Nucleus accumbens (tissue), 56 donors: ENCODE data around the gene LRRC7.
"Not testable (repeated sequence)": the region's sequence is repeated elsewhere in the genome, so short reads cannot be mapped to it uniquely, and the experiment has no call there.

ENCODE experiments used
- DNase-seq, 56 donors: peaks; one replicate each; lab custom pipeline; 2025; lab: John Stamatoyannopoulos, UW

Gene LRRC7

DNA sequence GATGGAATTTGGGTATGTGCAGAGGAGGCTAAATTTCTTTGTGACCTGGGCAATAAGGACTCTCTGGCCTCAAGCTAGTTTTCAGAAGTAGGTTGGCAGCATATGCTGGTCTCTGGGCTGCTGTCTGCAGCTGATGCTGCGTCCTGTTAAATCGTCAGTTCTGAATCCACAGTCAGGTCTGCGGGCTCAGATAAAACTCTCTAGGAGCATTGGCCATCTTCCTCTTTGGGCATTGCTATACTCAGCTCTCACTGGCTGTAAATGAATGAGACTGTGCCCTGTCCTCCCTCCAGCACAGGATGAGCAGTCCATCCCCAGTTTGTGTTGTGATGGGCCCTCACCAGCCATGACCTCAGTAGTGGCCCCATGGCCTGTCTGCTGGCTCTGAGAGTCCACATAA lies 365.0 kb downstream of the LRRC7 start:
- no peak for DNase-seq

DNA sequence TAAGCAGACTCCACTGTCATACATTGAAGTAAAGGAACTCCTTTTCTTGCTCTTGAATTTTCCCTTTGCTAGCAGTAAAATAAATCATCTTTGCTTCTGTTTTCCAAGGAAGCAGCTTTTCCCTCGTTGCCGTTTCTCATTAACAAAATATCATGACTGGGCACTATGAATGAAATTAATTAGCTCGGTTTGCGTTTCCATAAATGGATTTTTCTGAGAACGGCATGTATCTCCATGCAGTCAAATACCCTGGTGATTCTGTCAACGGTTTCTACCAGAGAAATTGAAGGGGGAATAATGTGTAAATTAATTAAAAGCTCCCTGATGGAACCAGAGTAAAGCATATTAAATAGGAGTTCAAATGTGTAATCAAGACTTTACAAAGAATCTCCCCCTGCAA lies 372.5 kb downstream of the LRRC7 start:
- DNase-seq = no peak

DNA sequence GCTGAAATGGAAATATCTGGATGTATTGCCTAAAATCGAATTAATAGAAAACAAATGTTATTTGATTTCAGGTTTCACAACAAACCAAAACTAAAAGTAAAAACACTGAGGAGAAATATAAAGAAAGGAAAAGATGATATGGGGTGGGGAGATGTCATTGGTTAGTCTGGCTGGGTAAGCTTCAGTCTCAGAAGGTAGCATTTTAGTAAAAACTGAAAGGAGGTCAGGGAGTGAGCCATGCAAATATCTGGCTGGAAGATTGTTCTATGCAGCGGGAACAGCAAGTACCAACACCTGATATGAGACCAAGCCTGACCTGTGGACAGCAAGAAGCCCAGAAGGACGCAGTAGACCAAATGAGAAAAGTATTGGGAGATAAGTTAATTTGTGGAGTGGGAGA lies 373.1 kb downstream of the LRRC7 start:
- DNase-seq = no peak

DNA sequence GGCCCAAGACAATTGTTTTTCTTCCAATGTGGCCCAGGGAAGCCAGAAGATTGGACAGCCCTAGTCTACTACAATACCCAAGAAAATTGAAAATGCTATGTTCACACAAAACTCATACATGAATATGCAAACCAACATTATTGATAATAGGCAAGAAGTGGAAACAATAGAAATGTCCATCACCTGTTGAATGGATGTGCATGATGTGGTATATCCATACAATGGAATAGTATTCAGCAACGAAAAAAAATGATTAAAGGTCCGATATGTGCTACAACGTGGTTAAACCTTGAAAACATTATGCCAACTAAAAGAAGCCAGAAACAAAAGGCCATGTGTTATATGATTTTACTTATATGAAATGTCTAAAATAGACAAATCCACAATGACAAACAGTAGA lies 375.3 kb downstream of the LRRC7 start:
- DNase-seq = no peak

DNA sequence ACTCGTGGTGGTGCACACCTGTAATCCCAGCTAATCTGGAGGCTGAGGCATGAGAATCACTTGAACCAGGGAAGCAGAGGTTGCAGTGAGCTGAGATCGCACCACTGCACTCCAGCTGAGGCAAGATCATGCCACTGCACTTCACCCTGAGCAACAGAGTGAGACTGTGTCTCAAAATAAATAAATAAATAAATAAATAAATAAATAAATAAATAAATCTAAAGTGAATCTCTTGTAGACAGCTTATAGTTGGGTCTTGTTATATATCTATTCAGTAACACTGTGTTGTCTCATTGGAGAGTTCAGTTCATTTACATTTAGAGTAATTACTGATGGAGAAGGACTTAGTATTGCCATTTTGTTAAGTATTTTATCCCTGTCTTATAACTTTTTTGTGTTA lies 379.2 kb downstream of the LRRC7 start:
- no peak for DNase-seq

DNA sequence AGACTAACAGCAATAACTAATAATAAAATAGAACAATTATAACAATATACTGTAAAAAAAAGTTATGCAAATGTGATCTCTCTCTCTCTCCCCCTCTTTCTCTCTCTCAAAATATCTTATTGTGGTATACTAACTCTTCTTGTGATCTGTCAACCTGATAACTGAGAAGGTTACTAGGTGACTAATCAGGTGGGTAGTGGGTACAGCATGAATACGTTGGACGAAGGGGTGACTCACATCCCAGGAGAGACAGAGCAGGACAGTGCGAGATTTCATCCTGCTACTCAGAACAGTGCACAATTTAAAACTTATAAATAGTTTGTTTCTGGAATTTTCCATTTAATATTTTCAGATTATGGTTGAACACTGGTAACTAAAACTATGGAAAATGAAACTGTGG lies 380.1 kb downstream of the LRRC7 start:
- peak in 1 of 56 donors; percentile 4 for DNase-seq

DNA sequence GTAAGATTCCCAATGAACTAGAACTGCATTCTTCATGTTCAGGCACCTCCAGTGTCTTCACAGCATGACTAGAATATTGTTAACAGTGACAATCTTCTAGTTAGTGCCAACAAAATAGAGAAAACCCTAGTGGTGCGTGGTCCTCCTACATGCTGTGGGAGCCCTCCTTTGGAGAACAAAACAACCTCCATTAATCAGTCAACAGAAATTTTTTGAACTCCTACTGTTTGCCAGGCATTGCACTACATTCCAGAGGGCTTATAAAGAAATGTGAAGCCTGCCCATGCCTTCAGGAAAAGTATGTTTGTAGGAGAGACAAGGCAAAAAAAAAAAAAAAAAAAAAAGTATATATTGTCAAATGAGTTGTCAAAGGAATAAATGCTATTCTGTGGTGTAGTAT lies 385.0 kb downstream of the LRRC7 start:
- DNase-seq = no peak

DNA sequence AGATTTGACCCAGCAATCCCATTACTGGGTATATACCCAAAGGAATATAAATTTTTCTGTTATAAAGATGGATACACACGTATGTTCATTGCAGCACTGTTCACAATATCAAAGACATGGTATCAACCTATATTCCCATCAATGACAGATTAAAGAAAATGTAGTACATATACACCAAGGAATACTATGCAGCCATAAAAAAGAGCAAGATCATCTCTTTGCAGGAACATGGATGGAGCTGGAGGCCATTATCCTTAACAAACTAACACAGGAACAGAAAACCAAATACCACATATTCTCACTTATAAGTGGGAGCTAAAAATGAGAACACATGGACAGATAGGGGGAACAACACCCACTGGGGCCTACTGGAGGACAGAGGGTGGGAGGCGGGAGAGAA lies 394.7 kb downstream of the LRRC7 start:
- DNase-seq = not testable (repeated sequence)

DNA sequence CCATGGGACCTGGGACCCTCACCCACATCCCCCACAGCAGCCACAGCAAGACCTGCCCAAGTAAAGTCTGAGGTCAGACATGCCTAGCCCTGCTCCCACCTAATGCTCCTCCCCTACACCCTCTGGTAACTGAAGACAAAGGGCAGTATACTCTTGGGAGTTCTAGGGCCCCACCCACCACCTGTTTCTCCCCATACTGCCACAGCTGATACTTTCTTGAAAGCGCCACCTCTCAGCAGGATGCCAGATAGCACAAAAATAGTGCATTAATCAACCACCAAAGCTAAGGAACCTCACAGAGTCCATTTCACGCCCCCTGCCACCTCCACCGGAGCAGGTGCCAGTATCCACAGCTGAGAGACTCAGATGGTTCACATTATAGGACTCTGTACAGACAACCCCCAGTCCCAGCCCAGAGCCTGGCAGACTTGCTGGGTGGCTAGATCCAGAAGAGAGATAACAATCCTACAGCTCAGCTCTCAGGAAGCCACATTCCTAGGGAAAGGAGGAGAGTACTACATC lies 399.6 kb downstream of the LRRC7 start:
- DNase-seq = no peak

DNA sequence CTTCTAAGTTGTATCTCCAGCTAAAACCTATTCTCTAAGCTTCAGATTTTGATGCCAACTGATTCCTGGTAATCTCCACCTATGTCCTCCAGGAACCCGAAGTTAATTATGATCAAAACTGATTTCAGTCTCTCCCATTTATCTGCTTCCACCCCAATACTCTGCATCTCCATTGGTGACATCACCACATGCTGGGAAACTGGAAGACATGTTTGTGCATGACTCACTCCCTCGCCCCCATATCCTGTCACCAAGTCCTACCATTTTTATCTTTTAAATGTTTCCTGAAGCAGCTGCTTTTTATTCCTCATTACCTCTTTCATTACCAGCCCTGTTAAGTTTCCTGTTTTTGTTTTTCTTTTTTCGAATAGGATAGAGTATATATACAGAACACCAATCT lies 409.2 kb downstream of the LRRC7 start:
- DNase-seq = peak in 20 of 56 donors; percentile 3 to 68 (median 18)

DNA sequence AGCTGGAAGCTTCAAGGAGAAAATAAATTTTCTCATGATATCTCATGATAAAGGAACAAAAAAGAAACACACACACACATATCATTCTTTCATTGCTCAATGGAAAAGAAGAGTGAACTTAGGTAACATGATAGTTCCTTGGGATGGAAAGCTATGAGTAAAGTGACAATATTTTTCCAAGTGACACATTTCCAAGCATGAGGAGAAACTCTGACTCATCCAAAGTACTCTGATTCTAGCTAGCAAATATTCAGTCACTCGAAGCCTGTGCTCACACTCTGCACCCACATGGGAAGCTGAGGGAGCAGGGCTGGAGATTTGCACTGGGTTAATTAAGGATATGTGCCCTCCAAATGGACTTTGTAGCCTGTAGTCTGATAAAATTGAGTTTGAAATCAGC lies 415.3 kb downstream of the LRRC7 start:
- peak in 7 of 56 donors; percentile 2 to 28 (median 4) for DNase-seq

DNA sequence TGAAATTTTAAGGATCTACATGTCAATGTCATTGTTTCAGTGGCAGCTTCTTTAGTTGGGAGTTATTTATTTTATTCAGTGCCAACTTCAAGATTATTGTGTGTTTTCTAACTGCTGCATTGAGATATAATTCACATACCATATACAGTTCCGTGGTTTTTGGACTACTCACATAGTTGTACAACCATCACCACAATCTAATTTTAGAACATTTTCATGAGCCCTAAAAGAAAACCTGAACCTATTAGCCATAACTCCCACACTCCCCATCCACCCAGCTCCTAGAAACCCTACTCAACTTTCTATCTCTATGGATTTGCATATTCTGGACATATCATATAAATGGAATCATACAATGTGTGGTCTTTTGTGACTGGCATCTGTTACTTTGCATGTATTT lies 417.7 kb downstream of the LRRC7 start:
- no peak for DNase-seq

DNA sequence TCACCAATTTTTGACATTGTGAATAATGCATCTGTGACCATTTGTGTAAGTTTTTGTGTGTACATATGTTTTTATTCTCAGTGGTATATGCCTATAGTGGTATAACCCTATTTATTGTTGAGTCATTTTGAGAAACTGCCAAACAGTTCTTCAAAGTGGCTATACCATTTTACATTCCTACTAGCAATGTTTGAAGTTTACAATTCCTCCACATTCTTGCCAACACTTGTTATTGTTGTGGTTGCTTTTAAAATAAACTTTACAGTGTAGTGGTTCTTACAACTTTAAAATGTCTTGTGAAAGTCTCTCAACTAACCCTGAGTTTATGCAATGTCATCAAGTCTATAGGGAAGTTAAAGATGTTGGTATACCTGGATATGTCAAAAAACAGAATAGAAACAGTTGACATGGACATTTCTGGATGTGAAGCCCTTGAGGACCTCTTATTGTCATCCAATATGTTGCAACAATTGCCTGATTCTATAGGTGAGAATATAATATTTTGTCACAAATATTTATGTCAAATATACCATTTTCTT lies 418.2 kb downstream of the LRRC7 start:
- DNase-seq = no peak

DNA sequence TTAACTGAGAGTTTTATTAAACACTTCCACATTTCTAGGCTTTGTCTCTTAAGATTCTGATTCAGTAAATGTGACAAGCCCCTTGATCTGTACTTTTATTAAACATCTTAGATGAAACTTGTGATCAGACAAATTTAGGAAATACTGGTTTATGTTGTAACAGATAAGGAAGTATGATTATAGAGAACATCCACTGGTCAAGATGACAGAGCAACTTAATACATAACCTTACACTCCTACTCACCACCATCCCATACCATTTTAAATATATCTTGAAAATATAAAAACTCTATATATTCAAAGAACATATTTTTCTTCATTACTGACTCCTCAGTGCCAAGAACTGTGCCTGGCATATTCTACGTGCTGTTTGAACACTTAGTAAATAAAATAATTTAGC lies 420.2 kb downstream of the LRRC7 start:
- no peak for DNase-seq

DNA sequence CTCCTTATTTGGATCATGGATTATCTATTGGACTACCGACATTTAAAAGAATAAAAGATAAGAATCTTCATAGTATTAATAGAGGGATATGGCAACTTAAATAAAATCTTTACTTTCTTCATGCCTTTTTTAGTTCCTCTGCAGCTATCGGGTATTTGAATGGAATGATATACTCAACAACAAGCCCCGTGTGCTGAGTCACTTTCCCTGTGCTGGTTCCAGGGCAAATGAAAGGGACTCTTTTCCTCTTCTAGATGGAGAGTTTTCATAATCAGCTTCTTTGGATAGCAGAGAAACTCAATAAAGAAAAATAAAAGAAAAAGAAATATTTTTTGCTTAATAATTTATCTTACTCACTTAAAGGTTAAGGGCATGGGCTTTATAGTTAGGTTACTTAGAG lies 423.9 kb downstream of the LRRC7 start:
- DNase-seq = peak in 1 of 56 donors; percentile 22

DNA sequence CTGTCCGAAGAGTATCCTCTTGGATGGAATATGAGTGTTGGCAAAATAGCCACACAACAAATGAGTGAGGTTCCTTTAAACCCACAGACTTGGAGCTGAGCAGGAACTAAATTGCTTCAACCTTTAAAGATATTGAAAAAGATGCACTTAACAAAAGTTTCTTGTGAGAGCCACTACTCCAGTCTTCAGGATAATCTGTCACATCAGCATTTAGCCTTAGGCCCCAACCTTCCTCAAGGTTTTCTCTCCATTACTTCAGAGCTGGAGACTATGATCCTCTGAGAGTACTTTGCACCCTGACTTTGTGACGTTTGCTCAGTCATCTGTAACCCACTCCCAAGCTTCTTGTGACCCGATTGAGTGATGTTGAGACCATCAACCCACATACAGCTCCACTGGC lies 424.9 kb downstream of the LRRC7 start:
- no peak for DNase-seq

DNA sequence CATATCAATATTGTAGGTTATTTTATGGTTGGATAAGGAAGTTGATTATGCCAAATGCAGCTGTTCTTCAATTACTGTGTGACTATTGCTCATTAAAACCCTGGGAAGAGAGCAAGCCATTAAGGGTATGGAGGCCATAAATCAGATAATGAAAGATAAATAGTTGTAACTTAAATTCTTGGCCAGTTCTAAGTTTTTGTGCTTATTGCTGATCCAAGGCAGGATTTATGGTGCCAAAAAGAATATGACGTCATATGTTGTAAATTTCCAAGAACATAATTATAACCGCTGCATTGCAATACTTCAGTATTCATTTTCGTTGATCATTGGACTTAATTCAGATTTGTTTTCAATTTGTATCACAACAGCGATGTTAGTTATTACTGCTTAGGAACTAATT lies 426.1 kb downstream of the LRRC7 start:
- no peak for DNase-seq

DNA sequence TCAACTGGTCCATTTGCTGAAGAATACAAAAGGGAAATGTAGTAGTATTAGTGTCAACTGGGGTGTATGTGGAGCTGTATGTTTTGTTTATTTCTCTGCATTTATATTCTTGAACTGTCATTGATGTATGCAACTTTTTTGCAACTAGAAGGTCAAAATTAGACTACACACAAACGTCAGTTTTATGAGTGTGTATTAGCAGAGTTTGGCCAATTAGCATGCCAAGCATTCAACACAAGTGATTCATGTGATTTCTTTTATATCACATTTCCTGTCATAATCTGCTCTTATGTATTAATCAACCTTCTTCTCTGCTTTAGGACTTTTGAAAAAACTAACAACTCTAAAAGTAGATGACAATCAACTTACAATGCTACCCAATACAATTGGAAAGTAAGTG lies 426.5 kb downstream of the LRRC7 start:
- no peak for DNase-seq

DNA sequence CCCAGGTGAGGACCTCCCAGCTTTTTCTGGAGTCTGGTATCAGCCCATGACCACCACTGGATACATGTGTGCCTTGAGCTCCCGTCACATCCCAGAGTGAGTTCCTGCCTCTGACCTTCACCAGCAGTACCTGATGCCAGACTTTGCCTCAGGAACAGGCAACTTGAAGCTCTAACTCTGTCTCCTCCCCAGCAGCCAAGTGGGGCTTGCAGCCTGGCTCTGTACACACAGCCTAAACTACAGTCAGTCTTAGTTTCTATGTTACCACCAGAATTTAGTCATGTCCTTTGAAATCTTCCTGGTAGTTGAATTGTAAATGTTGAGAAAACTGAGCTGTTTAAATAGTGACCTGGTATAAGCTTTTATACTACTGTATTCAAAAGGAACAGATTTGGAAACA lies 431.1 kb downstream of the LRRC7 start:
- DNase-seq = no peak

DNA sequence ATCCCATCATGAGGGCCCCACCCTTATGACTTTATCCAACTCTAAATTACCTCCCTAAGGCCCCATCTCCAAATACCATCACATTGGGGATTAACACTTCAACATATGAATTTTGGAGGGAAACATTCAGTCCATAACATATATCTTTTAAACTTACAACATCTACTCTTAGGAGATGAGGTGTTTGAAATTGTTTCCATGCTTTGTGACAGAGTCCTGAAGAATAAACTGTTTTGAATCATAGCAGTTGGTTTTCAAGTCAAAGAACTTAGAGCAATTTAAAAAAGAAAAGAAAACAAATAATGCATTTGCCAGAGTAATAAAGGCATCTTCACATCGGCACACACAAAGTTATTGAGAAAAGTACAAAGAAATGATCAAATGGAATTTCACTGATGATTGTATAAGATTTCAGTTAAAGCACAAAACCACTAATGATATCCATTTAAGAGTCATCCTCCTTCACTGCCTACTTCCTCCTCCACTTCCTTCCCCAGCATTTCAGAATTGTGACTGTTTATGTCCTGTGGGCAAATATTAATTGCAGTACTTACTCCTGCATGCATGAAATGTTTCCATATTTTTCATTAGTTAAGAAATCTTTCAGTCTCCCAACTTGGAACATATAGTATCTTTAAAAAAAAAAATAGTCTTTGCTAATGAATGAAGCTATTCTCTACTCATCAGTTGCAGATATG lies 435.6 kb downstream of the LRRC7 start:
- no peak for DNase-seq

DNA sequence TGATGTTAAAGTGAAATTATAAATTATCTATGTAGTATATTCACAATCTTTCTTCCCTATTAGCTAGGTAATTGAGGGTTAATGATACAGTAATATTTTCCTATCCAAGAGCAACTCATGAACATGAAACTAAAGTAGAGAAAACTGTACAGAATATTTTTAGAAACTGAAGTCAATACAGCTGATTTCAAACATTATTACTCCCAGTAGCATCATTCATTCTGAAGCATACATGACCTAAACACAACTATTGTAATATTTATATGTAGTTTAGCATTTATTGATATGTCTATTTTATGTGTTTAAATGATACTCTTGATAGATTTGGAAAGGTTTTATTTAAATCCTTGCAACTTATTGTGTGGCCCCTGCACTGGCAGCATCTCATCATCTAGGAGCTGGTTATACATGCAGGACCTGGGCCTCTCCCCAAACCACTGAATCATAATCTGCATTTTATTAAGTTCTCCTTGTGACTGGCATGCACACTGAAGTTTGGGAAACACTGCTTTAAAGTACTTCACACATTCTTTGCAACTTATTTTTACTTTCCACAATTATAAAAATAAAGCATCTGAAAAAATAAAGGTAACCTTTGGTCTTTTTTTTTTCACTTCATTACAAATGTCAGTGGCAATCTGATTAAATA lies 437.8 kb downstream of the LRRC7 start:
- no peak for DNase-seq

DNA sequence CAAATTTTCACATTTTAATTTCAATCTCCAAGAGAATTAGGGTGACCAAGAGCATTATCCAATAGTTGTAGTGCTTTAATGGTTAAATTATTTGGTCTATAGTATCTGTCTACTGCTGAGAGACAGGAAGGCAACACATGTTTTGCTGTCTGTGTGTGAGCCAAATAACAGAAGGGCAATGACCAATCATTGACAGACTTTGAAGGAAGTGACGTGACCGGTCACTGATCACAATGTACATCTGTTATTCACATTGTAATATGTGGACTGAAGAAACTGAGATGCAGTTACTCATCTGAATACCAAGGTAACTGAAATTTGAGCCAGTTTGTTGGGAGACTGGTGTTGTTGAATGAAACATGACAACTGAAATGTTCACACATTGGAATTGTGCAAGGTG lies 440.9 kb downstream of the LRRC7 start:
- no peak for DNase-seq
